PFSK-1 (cell line): Measurements from ENCODE around the gene QRFP.

Experiments
- FOXP2 ChIP-seq: optimal IDR thresholded peaks from 2 replicates; pipeline ENCODE3; 2011; ENCODE audit warnings: borderline replicate concordance, control low read depth, inconsistent platforms; ENCODE audit not compliant: insufficient read depth; ENCODE audit errors: extremely low read length, extremely low read depth
- POLR2AphosphoS5 ChIP-seq: IDR thresholded peaks from 2 replicates; pipeline ENCODE4 v1.6.1; 2012; ENCODE audit warnings: low read depth, mild to moderate bottlenecking, control low read depth, low read length, moderate library complexity
- REST ChIP-seq, 2 experiments: IDR thresholded peaks; 2 replicates each; pipeline versions ENCODE4 v1.6.1 to v1.8.0; 2011 to 2012; ENCODE audit warnings: low read depth in 2 of 2, low read length in 2 of 2, control low read depth in 1 of 2, inconsistent platforms in 1 of 2, mild to moderate bottlenecking in 1 of 2, moderate library complexity in 1 of 2; ENCODE audit not compliant: insufficient read depth in 1 of 2
- SIN3A ChIP-seq: IDR thresholded peaks from 2 replicates; pipeline ENCODE4 v1.6.1; 2012; ENCODE audit warnings: mild to moderate bottlenecking, low read length, moderate library complexity, borderline replicate concordance; ENCODE audit not compliant: insufficient read depth
- TAF1 ChIP-seq: IDR thresholded peaks from 2 replicates; pipeline ENCODE4 v1.6.1; 2012; ENCODE audit warnings: low read length, control low read depth, borderline replicate concordance; ENCODE audit not compliant: insufficient read depth

Gene QRFP

DNA sequence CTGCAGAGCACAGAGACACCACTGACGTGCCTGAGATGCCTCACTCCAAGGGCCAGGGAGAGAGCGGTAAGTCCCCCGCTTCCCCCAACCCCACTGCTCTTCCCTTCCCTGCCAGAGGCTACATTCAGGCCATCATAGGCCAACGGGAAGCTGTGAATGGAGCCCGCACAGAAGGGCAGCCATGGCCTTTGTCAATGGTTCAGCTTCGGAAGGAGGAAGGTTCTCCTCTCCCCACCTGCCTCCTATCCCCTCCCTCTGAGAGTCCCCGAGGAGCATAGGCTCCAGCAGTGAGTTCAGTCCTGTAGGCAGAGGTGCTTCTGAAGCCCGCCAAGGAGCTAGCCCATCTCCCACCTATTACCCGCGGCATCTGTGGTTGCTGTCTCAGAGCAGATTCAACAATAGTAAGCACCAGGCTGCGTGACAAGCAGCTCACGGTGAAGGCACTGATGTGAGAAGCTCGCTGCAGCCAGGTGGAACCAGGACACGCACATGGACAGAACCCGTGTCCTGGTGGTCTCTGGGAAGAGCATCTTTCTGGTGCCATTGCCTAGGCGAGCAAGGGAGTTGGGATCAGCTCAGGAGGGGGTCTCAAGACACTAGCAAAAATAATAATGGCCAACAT, 15.9 kb downstream of the QRFP start:
- TF ChIP-seq REST (IDR thresholded peaks at IDR 0.05; ENCODE audit: insufficient read depth in 1 of 2, low read depth in 2 of 2, low read length in 2 of 2), result no peak
- no peak for TF ChIP-seq SIN3A
- TF ChIP-seq POLR2AphosphoS5, result no peak
- no peak for TF ChIP-seq FOXP2
- no peak for TF ChIP-seq TAF1

DNA sequence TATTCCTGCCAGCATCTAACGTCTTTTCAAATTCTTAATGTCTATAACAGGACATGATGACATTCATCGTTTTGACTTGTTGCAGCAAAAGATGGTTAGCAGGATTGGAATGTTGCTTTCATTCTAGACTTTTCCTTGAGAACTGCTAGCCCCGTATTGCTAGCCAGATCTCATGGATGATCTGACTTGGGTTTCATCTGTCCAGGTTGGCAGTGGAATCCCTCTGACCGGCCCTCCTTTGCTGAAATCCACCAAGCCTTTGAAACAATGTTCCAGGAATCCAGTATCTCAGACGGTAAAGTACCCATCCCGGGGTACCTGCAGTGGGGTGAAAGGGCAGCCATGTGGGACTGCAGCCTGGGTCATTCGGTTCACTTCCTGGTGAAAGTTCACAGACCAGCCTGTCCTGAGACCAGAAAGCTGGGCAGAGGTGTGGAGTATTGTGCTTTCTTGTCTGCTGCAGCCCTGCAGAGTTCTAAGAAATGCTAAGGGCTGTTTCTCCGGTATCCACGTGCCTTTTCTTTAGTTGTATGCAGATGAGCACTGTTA, 16.7 kb downstream of the QRFP start:
- TF ChIP-seq REST (IDR thresholded peaks at IDR 0.05; ENCODE audit: insufficient read depth in 1 of 2, low read depth in 2 of 2, low read length in 2 of 2) (no peak), FOXP2 (no peak), TAF1 (no peak), SIN3A (no peak), POLR2AphosphoS5 (no peak)

GRCh38 chr9:130878295-130878694, 18.3 kb downstream of the QRFP start:
- TF ChIP-seq TAF1 (no peak), FOXP2 (no peak), POLR2AphosphoS5 (no peak), REST (IDR thresholded peaks at IDR 0.05; ENCODE audit: insufficient read depth in 1 of 2, low read depth in 2 of 2, low read length in 2 of 2) (no peak), SIN3A (no peak)

- no peak for TF ChIP-seq SIN3A
- TF ChIP-seq FOXP2, result no peak
- TF ChIP-seq TAF1, result no peak
- TF ChIP-seq POLR2AphosphoS5, result no peak
- no peak for TF ChIP-seq REST (IDR thresholded peaks at IDR 0.05; ENCODE audit: insufficient read depth in 1 of 2, low read depth in 2 of 2, low read length in 2 of 2)
Measured at GRCh38 chr9:130877300-130877699, 19.3 kb downstream of the QRFP start.

GRCh38 chr9:130874783-130875182, 21.8 kb downstream of the QRFP start:
- TF ChIP-seq REST (IDR thresholded peaks at IDR 0.05; ENCODE audit: insufficient read depth in 1 of 2, low read depth in 2 of 2, low read length in 2 of 2) (no peak), FOXP2 (no peak), TAF1 (no peak), POLR2AphosphoS5 (no peak), SIN3A (no peak)
